Measurements from ENCODE around the gene ACHE.

Gene ACHE

GRCh38 chr7:100884736-100885439 lies 10.8 kb downstream of the ACHE start:
- DNase-seq: peak; percentile 25

GRCh38 chr7:100882785-100883526 lies 12.7 kb downstream of the ACHE start:
- DNase-seq: no peak

GRCh38 chr7:100882201-100882600 lies 13.5 kb downstream of the ACHE start:
- DNase-seq: no peak

- no peak for DNase-seq
Observed at GRCh38 chr7:100881136-100881535, 14.6 kb downstream of the ACHE start.

GRCh38 chr7:100880645-100881044 lies 15.0 kb downstream of the ACHE start:
- DNase-seq: no peak

GRCh38 chr7:100879685-100880261 lies 15.9 kb downstream of the ACHE start:
- no peak for DNase-seq

GRCh38 chr7:100878685-100879084 lies 17.0 kb downstream of the ACHE start:
- DNase-seq: no peak

GRCh38 chr7:100878013-100878412 lies 17.7 kb downstream of the ACHE start:
- no peak for DNase-seq

- DNase-seq: no peak
Observed at GRCh38 chr7:100875356-100875751, 20.3 kb downstream of the ACHE start.

GRCh38 chr7:100874577-100875355 lies 20.9 kb downstream of the ACHE start, which contains the start of gene SRRT:
SRRT (plus strand) TSS chr7:100875103; CDS start chr7:100875591, 488 bp downstream.
- DNase-seq: peak; percentile 34

GRCh38 chr7:100874300-100874576 lies 21.4 kb downstream of the ACHE start:
- DNase-seq: no peak

- no peak for DNase-seq
Observed at GRCh38 chr7:100873599-100874299, 21.9 kb downstream of the ACHE start.

GRCh38 chr7:100867776-100868485 lies 27.8 kb downstream of the ACHE start:
- no peak for DNase-seq

GRCh38 chr7:100867040-100867775 lies 28.5 kb downstream of the ACHE start, which contains the start of gene TRIP6:
TRIP6 (plus strand) TSS chr7:100867387; CDS start chr7:100867498, 111 bp downstream.
- no peak for DNase-seq

- no peak for DNase-seq
Observed at GRCh38 chr7:100866729-100867039, 29.0 kb downstream of the ACHE start.

GRCh38 chr7:100865938-100866728 lies 29.6 kb downstream of the ACHE start:
- no peak for DNase-seq

GRCh38 chr7:100865372-100865911 lies 30.2 kb downstream of the ACHE start:
- DNase-seq: no peak

- no peak for DNase-seq
Observed at GRCh38 chr7:100864263-100864845, 31.3 kb downstream of the ACHE start.

- DNase-seq: no peak
Observed at GRCh38 chr7:100863406-100863950, 32.2 kb downstream of the ACHE start.

GRCh38 chr7:100861616-100861985 lies 34.1 kb downstream of the ACHE start:
- DNase-seq: no peak

Data from SIG-M5 (cell line).